IMR-90 (cell line): ENCODE results near the gene SLC43A2.

Source experiments
- ELK1 ChIP-seq: fragments of 150-350 bp; IDR thresholded peaks from 2 replicates; pipeline ENCODE4 v1.6.1; 2016; ENCODE audit warnings: low read depth, mild to moderate bottlenecking, low read length, moderate library complexity, borderline replicate concordance
- FOS ChIP-seq: fragments of 150-350 bp; IDR thresholded peaks from 2 replicates; pipeline ENCODE4 v1.6.1; 2016; ENCODE audit warnings: low read depth, low read length
- RCOR1 ChIP-seq: IDR thresholded peaks from 2 replicates; pipeline ENCODE4 v1.6.1; 2012; ENCODE audit warnings: mild to moderate bottlenecking, low read length, improper control_type of control experiment; ENCODE audit not compliant: insufficient replicate concordance
- TF ChIP-seq, protein P1 (sequence below): conservative IDR thresholded peaks from 2 replicates; pipeline ENCODE4 v1.5.1; 2012; ENCODE audit warnings: mild to moderate bottlenecking, low read depth, low read length, improper control_type of control experiment

GRCh38 chr17:1576500-1576899 is 52.1 kb downstream of the SLC43A2 start:
- TF ChIP-seq FOS (no peak), RCOR1 (no peak), ELK1 (no peak)
- TF ChIP-seq, protein P1, sequence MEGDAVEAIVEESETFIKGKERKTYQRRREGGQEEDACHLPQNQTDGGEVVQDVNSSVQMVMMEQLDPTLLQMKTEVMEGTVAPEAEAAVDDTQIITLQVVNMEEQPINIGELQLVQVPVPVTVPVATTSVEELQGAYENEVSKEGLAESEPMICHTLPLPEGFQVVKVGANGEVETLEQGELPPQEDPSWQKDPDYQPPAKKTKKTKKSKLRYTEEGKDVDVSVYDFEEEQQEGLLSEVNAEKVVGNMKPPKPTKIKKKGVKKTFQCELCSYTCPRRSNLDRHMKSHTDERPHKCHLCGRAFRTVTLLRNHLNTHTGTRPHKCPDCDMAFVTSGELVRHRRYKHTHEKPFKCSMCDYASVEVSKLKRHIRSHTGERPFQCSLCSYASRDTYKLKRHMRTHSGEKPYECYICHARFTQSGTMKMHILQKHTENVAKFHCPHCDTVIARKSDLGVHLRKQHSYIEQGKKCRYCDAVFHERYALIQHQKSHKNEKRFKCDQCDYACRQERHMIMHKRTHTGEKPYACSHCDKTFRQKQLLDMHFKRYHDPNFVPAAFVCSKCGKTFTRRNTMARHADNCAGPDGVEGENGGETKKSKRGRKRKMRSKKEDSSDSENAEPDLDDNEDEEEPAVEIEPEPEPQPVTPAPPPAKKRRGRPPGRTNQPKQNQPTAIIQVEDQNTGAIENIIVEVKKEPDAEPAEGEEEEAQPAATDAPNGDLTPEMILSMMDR = no peak
